Prostate gland (tissue), 2 donors: ENCODE results near the gene BSPRY.

Experiments
- CTCF ChIP-seq, 4 experiments: fragments of 200-600 bp in 2 of 4; fragments of 450-650 bp in 2 of 4; sonication (generic) in 2 of 4; IDR thresholded peaks; 1 replicate in 3 of 4; 2 replicates in 1 of 4; pipeline ENCODE4 v1.5.1; 2016 to 2019; ENCODE audit warnings: antibody characterized with exemption in 4 of 4, mild to moderate bottlenecking in 2 of 4, moderate library complexity in 2 of 4
- POLR2A ChIP-seq: fragments of 450-650 bp; IDR thresholded peaks from one replicate; pipeline ENCODE4 v1.6.1; 2016; ENCODE audit warnings: antibody characterized with exemption, mild to moderate bottlenecking

GRCh38 chr9:113345190-113345589, 4.2 kb upstream of the BSPRY start:
- no peak for TF ChIP-seq CTCF (IDR thresholded peaks at IDR 0.05)
- no peak for TF ChIP-seq POLR2A
